Omental fat pad (tissue), 4 donors: ENCODE results near the gene GRB10. TPM values are rescaled to one million over a fixed set of nuclear protein-coding genes. Genes with fewer than 3 reads are reported as not detected.

ENCODE experiments used
- ATAC-seq: fragments of 150-250 bp; one replicate; pipeline ENCODE4 v1.9.1; 2016; ENCODE audit warnings: mild to moderate bottlenecking, moderate library complexity; ENCODE audit not compliant: low FRiP score
- DNase-seq: peaks from one replicate; pipeline ENCODE4 v3.0.0-alpha.2; 2019; ENCODE audit warnings: low spot score
- CTCF ChIP-seq, 3 donors: fragments of 450-650 bp; IDR thresholded peaks; one replicate each; pipeline ENCODE4 v1.5.1; 2016 to 2017; ENCODE audit warnings: antibody characterized with exemption in 3 of 3, mild to moderate bottlenecking in 3 of 3, moderate library complexity in 2 of 3
- total RNA-seq, 4 donors: library from RNA; depleted of rRNA; stranded (reverse); fragments of >200 nt; gene quantifications; one replicate each; pipeline ENCODE4 v1.1.0, GENCODE V29; 2016

The GRB10 gene
- total RNA-seq, 4 donors from 2014 or later = 64.6 to 100 (median 75.3) TPM

GRCh38 chr7:50781381-50782293 lies 1.1 kb downstream of the GRB10 start:
- no peak for ATAC-seq
- DNase-seq = no peak
- no peak for TF ChIP-seq CTCF (IDR thresholded peaks at IDR 0.05)

- no peak for ATAC-seq
- no peak for TF ChIP-seq CTCF (IDR thresholded peaks at IDR 0.05)
Observed at GRCh38 chr7:50780436-50780835, 2.3 kb downstream of the GRB10 start.

GRCh38 chr7:50779427-50779826 lies 3.3 kb downstream of the GRB10 start:
- no peak for TF ChIP-seq CTCF (IDR thresholded peaks at IDR 0.05)
- DNase-seq (no peak), ATAC-seq (no peak)

More at GRCh38 chr7:50780436-50780835, 2.3 kb downstream of the GRB10 start:
- no peak for DNase-seq

GRCh38 chr7:50778189-50778588 lies 4.5 kb downstream of the GRB10 start:
- ATAC-seq (no peak), DNase-seq (no peak)
- TF ChIP-seq CTCF (IDR thresholded peaks at IDR 0.05) = no peak

- DNase-seq (no peak), ATAC-seq (no peak)
- TF ChIP-seq CTCF (IDR thresholded peaks at IDR 0.05) = no peak
Observed at GRCh38 chr7:50775836-50776235, 6.9 kb downstream of the GRB10 start.

- ATAC-seq (no peak), DNase-seq (no peak)
Observed at GRCh38 chr7:50775231-50775630, 7.5 kb downstream of the GRB10 start.

More at GRCh38 chr7:50775231-50775630, 7.5 kb downstream of the GRB10 start:
- TF ChIP-seq CTCF (IDR thresholded peaks at IDR 0.05) = no peak
